GM18498 (cell line): ENCODE data around the gene SIL1.

ENCODE experiments used
- ATAC-seq: cut with Tn5 transposase; IDR thresholded peaks from one replicate; pipeline ENCODE4 v1.9.1; 2021; ENCODE audit warnings: mild to moderate bottlenecking, moderate library complexity; ENCODE audit not compliant: unreplicated experiment

SIL1 gene

DNA sequence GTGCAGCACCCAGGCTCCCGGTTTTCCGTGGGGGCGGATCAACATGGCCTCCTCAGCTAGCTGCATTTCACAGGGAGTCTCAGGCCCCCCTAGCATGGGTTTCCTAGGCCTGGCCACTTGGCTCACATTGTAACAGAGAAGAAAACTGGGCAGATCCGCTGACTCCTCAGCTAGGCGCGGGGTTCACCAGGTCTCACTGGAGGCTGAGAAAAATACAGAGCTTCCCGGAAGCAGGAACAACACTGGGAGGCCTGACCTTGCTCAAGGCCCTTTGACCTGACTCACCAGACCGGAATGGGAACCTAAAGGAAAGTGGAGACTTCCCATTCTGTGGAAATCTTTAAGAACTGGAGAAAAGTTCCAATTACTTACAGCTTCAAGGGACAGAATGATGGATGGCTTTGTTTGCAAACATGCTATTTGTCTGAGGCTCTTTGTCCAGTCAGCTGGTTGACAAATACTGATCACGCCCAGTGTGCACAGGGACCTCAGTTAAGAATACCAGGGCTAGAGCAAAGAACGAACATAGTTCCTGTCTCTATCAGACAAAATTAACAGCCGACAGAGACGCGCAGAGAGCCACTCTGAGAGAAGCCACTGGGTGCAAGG, 234.3 kb downstream of the SIL1 start:
- ATAC-seq = no peak

DNA sequence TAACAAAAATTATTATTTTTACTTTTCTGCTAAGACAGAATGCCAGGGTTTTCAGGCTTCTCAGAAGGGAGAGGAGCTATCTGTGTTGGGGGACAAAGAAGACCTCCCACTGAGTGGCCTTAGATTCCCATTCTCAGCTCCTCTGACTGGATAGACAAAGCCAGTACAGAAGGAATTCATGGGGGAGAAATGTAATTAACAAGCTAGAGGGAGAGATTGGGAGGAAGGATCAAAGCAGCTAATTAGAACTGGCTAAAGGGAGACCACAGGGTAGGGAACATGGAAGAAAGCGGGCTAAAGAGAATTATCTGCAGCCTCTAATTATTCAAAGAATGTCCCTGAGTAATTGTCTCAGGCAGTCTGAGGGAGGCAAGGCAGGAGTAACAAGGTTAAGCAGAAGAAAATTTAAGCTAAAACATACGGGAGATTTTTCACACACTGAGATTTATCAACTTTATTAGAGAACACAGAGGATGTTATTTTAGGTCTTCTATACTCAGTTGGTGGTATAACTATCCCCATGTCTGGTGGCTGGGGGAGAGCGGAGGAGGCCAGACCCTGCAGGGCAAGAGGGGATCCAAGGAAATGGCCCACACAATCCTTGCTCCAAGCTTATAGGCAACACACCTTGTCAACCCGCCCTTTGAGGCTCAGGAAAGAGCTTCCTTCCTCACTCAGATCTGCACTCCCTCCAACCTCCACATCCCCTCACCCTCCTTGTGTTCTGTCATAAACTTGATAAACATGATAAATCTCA, 235.4 kb downstream of the SIL1 start:
- ATAC-seq = no peak

DNA sequence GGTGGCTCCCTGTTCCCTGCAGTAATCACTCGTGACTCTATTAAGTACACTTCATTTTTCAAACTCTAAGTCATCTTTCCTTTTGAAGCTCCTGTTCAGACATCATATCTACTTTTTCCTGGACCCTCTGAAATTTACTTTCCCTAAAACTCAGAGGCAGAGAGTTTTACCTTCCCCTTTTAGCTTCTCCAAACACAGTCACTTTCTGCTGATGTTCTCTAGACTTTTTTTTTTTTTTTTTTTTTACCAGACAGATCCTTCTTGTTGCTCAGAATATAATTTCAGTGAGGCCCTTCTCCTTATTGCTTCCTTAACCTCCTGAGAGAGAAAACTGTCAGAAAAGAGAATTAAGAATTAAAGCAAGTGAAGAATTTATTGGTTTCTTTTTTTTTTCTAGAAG, 236.4 kb downstream of the SIL1 start:
- ATAC-seq = no peak

DNA sequence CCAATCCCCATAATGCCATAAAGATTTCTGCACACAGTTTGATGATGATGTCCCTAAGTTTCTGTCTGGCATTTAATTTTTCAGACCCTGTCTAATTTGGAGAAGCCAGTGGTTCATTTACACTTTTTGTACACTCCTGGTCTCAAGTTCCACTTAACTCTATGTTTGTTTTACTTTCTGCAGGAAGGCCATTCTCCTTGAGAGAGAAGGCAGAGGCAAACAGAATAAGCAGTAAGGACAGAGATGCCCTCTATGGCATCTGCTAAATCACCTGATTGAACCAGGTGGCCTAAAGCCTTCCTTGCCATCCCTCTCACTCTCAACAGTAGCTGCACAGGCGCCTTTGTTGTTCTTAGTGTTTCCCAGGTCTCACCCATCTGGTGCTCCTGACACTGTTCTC, 236.9 kb downstream of the SIL1 start:
- no peak for ATAC-seq

DNA sequence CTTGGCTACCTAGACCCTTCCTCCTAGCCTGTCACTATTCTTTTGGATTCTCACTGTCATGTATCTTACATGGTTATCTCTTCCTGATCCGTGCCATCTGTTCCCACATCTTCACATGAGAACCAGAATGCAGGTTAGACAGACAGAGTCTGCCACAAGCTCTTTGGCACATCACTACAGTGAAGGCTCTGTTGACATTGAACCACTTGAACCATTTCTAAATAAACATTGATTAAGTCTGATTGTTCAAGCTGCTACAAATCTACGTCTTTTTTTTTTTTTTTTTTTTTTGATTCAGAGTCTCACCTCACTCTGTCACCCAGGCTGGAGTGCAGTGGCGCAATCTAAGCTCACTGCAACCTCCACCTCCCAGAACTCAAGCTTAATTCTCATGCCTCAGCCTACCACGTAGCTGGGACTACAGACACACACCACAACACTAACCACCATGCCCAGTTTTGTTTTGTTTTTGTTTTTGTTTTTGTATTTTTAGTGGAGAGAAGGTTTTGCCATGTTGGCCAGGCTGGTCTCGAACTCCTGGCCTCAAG, 237.9 kb downstream of the SIL1 start:
- no peak for ATAC-seq

DNA sequence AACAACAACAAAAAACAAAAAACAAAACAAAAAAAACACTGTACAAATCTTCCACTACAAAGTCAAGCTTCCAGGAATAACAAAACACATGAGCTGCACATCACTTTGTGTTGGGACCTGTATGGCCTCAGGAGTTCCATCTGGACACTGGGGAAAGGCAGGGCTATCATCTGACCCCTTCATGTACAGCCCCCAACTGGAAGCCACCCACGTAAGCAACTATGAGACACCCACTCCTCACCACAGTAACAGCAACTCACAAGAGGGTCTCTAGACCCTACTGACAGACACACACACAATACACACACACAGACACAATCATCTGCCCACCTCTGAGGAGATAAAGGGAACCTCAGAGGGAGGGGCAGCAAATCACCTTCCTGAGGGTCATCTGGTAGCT, 241.4 kb downstream of the SIL1 start:
- no peak for ATAC-seq

DNA sequence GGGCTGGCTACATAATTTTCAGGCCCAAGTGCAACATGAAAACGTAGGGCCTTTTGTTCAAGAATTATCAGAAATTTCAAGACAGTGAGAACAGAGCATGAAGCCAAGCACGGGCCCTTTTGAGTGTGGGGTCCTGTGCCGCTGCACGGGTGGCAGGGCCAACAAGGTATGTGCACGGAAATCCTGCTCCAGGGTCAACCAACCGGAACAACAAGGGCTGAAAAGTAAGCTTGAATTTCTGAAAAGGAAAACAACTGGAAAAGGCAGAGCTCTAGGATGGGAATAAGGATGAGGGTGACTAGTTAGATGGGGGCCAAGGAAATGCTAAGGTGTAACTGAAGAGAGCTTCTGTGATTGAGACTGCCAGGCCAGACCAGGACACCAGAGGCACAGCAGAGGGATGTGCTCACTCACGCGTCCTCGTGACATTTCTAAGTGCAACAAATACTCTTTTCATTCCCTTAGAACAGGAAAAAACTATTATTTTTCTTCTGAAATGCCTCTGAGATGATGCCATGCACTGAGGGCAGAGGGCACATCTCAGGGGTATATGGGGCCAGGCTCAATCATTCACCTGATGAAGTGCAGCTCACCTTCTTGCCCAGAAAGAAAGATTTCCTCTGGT, 242.4 kb downstream of the SIL1 start:
- no peak for ATAC-seq

DNA sequence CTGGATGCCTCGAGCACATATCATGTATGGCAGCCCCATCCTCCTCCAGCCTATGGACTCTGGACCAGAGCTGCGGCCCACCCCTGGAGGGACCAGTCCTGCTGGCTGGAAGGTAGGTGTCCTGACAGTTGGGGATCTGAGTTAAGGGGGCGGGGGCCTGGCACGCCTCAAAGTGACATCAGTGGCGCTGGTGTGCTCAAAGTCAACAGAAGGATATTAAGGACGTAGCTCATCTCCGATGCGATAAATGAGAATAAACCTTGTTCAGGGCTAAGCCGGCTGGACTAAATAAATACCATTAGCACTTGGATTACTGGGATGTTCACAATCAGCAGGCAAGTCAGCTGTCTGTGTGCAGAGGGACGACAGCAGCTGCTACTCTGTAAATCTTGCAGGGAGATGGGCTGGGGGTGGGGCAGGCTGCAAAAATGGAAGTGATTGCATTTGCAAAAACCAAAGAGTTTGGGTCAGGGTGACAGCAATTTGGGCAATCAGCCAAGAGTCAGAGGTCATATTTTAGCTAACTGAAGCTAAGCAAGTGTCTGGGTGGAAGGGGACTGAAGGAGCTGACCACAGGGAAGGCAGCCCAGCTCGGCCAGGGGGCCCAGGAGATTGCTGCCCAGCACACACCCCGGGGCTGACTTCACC, 243.0 kb downstream of the SIL1 start:
- no peak for ATAC-seq

DNA sequence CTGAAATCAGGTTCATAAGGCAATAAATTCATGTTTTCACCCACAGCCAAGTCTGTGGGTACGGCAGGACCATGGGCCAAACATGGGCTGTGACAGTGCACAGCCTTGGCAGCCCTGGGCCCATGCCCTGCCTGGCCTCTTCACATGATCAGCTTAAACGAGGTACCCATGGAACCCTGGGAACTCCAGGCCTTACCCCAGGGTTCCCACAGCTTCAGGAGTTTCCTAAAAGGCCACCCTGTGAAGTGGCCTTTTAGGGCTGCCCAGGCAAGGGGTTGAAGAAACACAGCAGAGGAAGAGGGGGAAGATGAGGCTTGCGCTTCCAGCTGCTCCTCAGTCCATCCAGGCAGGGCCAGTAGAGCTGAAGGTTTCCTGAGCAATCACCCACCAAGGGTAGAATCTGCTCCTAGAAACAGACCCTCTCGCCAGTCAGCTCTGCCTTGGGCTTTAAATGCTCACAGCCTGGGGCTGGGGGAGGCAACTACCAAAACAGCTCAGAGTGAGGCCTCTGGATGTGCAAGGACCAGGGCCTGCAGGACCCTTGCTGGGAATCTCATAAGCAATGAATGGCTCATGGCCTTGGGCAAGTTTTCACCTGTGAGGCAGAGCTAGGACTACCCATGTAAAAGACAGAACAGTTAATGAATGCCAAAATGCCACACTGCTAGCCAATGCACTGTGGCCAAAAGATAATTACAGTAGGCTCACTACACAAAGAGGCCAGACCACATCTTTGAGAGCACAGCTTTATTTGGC, 243.7 kb downstream of the SIL1 start:
- ATAC-seq = no peak

DNA sequence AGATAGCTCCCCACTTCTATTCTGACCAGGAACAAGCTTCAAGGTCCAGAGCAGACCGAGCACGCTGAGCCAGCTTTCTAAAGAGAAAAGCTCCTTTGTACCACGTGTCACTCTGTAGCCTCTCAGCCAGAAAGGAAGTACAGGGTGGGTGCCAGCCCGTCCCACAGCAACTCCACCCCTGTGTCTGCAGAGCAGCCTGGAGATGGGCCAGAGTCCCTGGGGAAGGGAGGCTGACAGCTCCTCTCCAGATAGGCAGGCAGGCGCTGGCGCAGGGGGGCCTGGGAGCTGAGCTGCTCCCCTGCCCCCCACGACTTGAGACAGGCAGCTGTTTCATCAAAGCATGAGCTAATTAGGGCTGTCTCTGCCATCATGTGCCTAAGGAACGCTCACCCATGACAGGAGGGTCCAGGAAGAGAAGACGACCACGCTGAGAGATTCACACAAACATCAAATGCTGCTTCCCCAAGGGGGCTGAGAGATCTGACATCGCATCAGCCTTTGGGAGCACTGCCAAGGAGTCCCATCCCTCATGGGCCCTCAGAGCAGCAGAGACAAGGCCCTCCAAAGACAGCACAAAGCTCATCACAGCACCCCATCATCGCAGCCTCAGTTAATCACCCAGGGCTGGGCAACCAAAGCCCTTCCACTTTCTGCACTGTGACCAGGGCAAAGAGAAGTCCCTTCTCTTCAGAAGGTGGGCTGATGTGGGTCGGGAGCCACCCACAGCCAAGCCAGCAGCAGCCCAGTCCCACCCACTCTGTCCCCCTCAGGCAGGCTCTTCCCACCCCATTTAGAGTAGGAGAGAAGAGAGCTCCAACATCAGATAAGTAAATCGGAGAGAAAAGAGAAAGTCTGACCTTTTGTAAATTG, 244.5 kb downstream of the SIL1 start:
- peak; percentile 75 for ATAC-seq

DNA sequence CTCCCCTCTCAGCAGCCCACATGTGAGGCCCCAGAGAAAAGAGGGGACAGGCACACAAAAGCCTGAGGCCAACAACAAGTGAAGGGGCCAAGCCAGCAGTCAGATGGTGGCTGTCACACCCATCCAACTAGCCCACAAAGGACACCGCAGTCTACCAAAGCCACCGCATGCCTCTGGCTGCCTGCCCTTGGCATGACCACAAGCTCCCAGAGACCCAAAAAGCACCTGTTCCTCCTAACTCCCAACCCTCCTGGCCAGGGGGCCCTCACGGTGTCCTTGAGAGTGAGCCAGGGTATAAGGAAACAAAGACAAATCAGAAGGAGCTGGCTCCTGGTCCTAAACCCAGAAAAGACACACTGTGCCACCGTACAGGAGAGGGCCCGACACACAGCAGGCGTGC, 245.2 kb downstream of the SIL1 start:
- no peak for ATAC-seq

DNA sequence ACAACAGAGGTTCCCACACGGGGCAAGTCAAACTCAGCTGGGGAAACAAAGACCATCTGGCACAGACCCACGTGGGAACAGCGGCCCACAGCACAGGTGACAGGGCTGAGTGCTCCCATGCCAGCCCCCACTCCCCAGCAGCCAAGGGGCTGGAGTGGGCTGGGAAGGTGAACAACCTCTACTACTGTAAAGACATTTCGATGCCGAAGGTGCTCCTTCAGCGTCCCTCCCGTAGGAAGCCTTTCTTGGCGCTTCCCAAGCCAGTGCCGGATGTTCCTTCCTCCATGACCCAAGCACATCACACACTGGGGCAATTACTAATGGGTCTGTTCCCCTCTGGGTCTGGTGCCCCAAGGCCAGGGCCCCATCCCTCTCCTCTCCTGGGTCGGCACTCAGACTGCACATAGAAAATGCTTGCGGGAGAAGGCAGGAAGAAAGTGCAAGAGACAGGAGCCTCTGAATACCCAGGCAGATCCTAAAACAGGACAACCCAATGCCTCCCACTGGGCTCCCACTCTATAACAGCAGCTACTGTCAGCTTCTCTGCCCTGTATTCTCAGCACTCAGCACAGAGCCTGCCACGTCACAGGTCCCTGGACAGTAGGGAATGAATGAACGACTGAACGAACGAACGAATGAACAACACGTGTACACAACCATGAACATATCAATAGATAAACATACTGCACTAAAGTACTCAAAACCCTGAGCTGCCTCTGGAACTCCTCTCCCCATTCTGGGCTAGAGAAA, 246.0 kb downstream of the SIL1 start:
- no peak for ATAC-seq

DNA sequence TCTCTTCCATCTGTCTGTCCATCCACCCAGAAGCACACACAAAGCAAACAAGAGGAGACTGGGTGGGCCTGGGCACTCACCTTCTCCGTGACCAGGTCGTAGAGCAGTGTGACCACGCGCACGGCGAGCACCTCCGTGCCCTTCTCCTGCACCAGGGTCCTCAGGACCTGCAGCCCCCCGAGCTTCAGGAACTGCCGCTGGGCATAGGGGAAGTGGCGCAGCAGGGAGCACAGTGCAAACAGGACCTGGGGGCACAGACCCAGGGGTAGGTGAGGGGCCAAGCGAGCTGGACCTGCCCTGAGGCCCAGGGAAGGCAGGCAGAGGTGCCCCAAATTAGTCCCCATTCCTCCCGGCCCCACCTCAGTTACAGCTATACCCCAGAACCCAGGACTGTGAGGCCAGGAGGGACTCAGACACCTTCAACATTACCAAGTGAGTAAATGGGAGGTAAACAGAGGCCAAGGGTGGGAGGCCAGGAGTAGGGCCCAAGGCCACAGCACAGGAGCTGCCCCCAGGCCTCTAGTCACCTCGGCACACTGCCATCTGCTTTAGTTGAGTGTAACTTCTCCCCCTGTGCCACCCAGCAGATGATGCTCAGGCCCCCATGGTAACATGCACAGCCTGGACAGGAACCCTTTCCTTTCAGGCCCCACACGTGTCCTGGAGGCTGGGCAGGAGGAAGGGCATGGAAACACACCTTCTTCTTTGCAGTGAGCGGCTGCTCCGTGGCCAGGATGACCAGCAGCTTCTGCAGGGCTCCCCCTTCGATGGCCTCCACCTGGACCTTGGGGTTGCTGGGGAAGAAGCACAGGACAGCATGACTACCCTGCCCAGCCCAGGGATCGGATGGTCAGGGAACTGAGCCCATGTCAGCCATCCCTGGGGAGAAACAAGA, 246.8 kb downstream of the SIL1 start:
- no peak for ATAC-seq

DNA sequence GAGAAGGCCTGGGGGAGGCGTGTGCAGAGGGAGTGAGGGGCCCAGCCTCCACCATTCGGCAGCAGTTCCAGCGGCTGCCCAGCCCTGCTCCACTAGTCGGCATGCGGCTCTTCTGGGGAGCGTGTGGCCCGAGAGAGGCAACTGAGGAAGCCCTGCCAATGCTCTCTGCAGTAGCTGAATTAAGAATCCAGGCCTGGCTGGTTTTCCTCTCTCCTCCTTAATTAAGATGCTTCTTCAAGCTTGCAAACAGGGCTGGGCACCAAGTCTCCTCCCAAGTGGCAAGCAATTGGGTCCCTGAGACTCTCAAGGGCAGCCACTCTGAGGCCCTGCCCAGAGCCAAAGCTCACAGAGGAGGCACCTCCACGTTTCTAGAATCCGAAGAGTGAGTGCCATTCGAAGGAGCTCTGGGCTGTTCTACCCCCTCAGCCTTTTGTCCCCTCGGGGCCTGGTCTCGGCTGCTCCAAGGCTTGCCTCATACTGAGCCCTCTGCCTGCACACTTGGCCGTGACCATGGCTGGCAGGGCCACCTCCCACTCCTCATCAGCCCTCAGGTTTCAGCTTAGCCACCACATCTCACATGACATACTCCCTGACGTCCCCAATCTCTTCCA, 247.6 kb downstream of the SIL1 start:
- ATAC-seq = no peak

DNA sequence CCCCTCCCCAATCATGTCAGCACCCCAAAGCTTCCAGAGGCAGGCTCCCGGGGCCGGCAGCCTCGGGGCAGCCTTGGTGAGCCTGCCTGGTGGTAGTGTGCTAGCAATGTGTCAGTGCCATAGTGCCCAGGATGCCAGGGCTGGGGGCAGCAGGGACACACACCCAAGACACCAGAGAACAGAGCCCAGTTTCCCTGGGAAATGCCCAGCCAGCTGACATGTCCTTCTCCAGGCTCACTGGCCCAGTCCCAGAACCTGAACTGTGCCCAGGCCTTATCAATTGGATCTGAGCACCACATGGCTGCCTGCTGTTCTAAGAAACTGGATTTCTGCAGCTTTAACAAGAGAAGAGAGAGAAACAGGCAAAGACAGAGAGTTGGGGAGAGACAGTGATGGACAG, 248.2 kb downstream of the SIL1 start:
- no peak for ATAC-seq

DNA sequence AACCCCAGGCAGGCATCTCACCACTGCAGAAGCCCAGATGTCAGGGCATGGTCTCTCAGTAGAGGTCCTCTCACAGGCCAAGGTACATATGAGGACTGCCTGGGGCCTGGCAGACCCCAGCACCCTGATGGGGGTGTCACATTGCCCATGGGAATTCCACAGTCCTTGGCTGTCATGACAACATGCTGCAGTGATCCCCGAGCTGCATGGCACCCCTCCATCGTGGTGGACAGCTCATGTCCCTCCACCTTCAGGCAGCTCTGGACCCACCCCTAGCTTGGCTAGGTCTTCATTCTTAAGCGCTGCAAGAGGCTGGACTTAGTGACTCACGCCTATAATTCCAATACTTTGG, 249.0 kb downstream of the SIL1 start:
- no peak for ATAC-seq

DNA sequence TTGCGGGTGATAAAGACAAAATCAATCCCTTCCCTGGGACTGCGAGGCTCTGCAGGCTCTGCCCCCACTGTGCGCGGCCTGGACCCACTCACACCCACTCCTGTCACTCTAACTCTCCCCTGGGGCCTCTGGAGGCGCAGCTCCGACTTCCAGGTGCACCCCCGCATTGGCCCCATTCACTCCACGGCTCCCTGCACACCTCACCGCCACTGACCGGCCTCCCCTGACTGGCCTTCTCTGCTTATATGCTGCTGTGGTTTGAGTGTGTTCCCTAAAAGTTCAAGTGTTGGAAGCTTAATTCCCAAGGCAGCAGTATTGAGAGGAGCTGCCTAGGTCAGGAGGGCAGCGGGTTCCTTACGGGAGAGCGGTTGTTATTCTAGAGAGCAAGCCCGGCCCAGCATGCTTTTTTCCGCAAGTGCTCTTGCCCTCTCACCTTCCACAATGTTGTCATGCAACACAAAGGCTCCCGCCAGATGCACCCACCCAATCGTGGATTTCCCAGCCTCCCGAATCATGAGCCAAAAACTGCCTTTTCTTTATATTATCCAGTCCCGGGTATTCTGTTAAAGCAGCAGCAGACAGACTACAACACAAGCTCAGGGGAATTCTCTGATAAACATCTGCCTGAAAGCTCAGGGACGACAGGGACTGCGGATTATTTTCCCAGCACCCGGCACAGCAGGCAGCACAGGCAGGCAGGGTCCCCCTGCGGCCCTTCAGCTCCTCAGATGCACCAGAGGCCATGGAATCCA, 249.5 kb downstream of the SIL1 start:
- no peak for ATAC-seq
